Daoy (cell line): ENCODE results near the gene EPHB2. TPM values are rescaled to one million over a fixed set of nuclear protein-coding genes. Genes with fewer than 3 reads are reported as not detected.

Experiments used
- DNase-seq: peaks from one replicate; pipeline ENCODE4 v3.0.0-alpha.2; 2015; ENCODE audit warnings: low read depth
- total RNA-seq: library from RNA; depleted of rRNA; stranded (reverse); fragments of >200 nt; shearing (Covaris generic); gene quantifications from 2 replicates; pipeline ENCODE4 v1.2.3, GENCODE V29; 2014

EPHB2 gene
- total RNA-seq, 1 experiment from 2014 or later = 94.2 TPM

- no peak for DNase-seq
Observed at GRCh38 chr1:22722901-22723550, 12.4 kb downstream of the EPHB2 start.

- DNase-seq = no peak
Observed at GRCh38 chr1:22727873-22728272, 17.2 kb downstream of the EPHB2 start.

- DNase-seq = no peak
Observed at GRCh38 chr1:22728751-22729399, 18.2 kb downstream of the EPHB2 start.

GRCh38 chr1:22729400-22729773 lies 18.7 kb downstream of the EPHB2 start:
- no peak for DNase-seq

GRCh38 chr1:22729912-22730311 lies 19.3 kb downstream of the EPHB2 start:
- no peak for DNase-seq

- no peak for DNase-seq
Observed at GRCh38 chr1:22731924-22732720, 21.5 kb downstream of the EPHB2 start.

- DNase-seq = no peak
Observed at GRCh38 chr1:22733643-22734042, 23.0 kb downstream of the EPHB2 start.

- no peak for DNase-seq
Observed at GRCh38 chr1:22736501-22737080, 26.0 kb downstream of the EPHB2 start.

GRCh38 chr1:22737374-22738068 lies 26.9 kb downstream of the EPHB2 start:
- no peak for DNase-seq

GRCh38 chr1:22738069-22738435 lies 27.4 kb downstream of the EPHB2 start:
- DNase-seq = no peak

- DNase-seq = no peak
Observed at GRCh38 chr1:22738522-22738921, 27.9 kb downstream of the EPHB2 start.

- DNase-seq = peak; percentile 97
Observed at GRCh38 chr1:22739648-22740385, 29.2 kb downstream of the EPHB2 start.

- DNase-seq = no peak
Observed at GRCh38 chr1:22741118-22741517, 30.5 kb downstream of the EPHB2 start.

- peak; percentile 91 for DNase-seq
Observed at GRCh38 chr1:22745669-22746585, 35.3 kb downstream of the EPHB2 start.

GRCh38 chr1:22747021-22747734 lies 36.5 kb downstream of the EPHB2 start:
- DNase-seq = peak; percentile 99

GRCh38 chr1:22747735-22748073 lies 37.1 kb downstream of the EPHB2 start:
- no peak for DNase-seq

GRCh38 chr1:22749503-22749902 lies 38.9 kb downstream of the EPHB2 start:
- no peak for DNase-seq

GRCh38 chr1:22749919-22750684 lies 39.5 kb downstream of the EPHB2 start:
- DNase-seq = peak; percentile 97

- DNase-seq = peak; percentile 55
Observed at GRCh38 chr1:22750685-22751051, 40.0 kb downstream of the EPHB2 start.
